LNCAP (cell line): Measurements from ENCODE around the gene ASB2.

ENCODE experiments used
- TF ChIP-seq, protein P1 (sequence below): fragments of 450-650 bp; IDR thresholded peaks from 2 replicates; pipeline ENCODE4 v1.5.1; 2017; ENCODE audit warnings: mild to moderate bottlenecking

Gene ASB2

DNA sequence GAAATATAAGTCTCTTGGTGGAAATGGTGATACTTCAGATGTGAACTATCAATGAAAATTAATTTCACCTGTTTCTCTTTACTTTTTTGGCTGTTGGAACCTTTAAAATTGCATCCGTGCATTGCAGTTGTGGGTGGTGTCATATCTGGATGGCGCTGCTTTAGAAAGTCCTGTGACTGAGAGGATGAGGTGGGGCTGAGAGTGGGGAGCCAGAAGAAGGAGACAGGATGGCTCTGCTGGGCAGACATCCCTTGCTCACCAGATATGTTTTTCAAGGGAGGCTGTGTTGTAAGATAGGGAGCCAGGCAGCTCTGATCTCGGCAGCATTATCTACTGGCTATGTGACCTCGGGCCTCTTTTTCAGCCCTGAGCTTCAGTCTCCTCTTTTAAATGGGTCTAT, 12.7 kb downstream of the ASB2 start:
- TF ChIP-seq, protein P1, sequence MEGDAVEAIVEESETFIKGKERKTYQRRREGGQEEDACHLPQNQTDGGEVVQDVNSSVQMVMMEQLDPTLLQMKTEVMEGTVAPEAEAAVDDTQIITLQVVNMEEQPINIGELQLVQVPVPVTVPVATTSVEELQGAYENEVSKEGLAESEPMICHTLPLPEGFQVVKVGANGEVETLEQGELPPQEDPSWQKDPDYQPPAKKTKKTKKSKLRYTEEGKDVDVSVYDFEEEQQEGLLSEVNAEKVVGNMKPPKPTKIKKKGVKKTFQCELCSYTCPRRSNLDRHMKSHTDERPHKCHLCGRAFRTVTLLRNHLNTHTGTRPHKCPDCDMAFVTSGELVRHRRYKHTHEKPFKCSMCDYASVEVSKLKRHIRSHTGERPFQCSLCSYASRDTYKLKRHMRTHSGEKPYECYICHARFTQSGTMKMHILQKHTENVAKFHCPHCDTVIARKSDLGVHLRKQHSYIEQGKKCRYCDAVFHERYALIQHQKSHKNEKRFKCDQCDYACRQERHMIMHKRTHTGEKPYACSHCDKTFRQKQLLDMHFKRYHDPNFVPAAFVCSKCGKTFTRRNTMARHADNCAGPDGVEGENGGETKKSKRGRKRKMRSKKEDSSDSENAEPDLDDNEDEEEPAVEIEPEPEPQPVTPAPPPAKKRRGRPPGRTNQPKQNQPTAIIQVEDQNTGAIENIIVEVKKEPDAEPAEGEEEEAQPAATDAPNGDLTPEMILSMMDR, result no peak

DNA sequence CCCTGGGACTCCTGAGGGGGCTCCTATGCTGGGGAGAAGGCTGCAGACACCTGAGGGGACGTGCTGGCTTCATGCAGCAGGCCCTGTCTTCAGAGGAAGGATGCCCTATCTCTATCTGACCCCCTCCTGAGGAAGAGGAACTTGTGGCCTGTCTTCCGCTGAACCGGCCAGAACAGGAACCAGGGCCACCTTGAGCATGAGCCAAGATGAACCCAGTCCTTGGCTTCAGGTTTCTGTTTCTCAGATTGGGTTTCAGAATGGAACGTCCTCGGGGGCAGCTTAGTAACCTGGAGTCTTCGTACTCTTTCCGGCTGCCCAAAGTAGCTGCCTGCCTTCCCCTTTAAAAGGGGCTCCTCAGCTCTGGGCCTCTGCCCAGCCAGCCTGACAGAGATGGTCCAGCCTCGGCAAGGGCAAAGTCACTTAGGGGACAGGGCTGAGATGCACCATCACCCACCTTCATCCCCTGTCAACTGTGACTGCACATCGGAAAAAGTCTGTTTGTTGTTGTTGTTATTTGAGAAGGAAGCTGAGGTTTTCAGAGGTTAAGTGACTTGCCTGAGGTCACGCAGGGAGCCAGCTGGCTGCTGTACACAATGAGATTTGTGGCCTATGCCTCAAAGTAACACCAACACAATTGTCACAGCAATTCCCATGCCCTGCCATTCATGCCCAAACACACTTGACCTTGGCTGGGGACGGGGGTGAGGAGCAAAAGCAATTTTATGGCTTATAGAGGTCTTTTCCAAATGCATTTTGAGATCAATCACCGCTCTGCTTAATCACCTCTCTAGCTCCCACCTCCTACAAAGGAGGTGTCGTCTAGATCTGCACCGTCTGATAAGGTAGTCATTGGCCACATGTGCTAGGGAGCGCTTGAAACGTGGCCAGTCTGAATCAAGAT, 13.4 kb downstream of the ASB2 start:
- TF ChIP-seq, protein P1, result no peak

DNA sequence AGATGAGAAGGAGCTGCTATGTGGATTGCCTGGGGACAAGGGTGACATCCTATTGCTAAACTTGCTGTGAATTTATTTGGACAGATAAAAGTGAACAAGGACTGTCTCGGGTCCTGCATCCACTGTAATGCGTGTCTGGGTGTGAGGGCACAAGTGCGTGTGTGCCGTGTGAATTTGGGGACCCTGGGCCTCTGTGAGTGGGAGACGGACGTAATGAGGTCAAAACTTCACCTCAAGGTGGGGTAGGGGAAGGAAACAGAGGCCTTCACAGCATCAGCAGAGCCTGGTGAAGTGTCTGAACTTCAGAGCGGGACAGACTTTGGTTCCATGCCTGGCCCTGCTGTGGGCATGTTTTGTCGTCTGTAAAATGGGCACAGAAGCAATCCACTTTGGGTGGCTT, 14.8 kb downstream of the ASB2 start:
- TF ChIP-seq, protein P1, result no peak

DNA sequence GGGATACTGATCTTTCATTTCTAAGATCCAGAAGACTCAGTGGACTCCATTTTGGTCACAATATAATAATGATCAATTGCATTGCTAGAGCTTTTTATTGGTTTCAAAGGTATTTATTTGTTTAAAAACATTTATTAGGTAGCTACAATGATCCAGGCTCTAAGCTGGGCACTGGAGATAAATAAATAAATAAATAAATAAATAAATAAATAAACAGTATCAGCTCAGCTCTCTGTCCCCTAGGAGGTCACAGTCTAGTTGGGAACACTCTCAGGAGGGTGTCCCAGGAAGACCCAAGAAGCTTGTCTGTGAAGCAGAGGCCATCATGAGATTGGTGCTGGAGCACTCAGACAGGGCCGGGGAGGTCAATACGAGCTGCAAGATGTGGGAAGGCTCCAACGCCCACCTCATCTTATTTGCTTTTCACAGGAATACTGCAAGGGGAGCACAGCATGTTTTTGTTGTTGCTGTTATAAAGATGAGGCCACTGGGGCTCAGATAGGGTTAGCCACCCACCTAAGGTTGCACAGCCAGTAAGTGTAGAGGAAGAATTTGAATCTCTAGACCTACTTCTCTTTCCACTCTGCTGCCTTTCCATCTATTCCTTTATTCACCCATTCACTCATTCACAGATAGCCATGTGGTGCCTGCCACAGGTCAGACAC, 15.5 kb downstream of the ASB2 start:
- TF ChIP-seq, protein P1, result no peak

DNA sequence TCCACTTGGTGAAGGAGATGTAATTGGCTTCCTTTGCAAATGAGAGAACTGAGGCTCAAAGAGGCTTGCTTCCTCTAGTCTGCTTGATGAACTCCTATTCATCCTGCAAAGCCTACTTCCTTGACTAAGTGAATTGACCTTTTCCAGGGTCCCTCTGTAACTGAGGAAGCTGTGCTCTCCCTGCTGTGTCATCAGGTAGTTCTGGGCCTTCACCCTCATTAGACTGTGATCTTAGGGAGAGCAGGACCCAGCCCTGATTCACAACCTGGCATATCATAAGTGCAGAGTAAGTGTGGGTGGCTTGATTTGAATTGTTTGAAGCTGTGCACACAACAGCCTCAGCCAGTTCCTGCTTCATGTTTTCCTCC, 16.3 kb downstream of the ASB2 start:
- TF ChIP-seq, protein P1, result no peak

DNA sequence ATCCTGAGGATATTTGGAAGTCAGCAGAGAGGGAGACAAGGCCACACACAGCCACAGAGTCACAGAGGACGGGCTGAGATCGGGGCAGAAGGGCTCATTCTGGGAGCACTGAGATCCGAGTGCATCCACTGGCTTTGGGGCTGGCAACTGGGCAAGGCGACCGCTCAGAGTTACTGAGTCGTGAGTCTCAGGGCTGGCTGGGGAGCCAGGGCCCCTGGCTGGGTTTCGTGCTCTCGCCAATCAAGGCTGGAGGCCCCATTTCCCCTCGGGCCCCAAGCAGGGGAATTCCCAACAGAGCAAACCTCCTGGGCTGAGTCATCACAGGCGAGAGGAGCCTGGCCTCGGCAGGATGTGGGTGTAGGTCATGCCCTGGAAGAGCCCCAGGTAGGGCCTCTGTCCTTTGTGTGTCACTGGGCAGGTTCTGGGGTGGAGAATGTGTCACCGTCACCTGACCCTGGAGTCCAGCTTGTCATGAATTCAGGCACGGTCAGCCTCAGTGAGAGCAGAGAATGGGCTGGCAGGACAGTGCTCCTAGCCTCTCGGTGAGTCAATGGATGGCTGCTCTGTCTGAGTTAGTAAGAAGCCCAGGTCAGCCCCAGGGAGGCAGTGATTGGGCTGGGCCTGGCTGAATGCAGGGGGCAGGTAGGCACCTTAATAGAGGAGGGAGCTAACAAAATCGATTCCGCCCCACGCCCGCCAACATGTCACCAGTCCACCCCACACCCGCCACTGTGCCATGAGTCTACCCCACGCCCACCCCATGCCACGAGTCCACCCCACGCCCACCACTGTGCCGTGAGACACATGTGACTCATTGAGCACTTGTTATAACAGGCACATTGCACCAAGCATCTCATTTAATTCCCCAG, 16.9 kb downstream of the ASB2 start:
- TF ChIP-seq, protein P1, result no peak

DNA sequence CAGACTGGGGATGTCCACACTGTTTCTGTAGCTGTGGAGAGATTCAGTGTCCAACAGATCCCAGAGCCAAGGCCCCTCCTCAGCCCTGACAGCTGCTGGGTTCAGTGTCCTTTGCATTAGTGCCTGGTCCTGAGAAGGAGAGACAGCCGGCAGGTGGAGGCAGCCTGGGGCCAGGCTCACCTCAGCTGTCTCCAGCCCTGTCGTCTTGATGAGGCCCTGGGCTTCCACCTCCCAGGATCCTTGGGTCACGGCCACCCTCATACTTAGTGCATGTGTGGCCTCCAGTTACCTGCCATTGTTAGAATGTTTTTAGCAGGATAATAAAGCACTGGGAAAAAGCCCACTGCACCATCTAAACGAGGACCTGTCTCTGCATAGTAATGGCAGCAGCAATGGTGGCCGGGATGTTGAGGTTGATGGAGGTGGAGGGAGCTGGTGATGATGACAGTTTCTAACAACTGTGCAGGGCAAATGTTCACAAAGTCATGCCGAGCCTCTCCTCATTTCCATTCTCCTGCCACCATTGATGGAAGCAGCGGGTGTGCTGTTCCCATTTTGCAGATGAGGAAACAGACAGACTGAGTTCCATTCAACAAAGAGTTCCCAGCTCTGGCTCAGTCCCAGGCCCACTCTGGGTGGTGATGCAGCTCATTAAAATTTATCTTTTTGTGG, 17.7 kb downstream of the ASB2 start:
- TF ChIP-seq, protein P1, result no peak
